Caki2 (cell line): ENCODE measurements around the gene YBX1. TPM values are rescaled to one million over a fixed set of nuclear protein-coding genes. Genes with fewer than 3 reads are reported as not detected.
"Not testable (repeated sequence)": the region's sequence is repeated elsewhere in the genome, so short reads cannot be mapped to it uniquely, and the experiment has no call there.

Experiments
- DNase-seq: peaks from one replicate; pipeline ENCODE4 v3.0.0-alpha.2; 2015; ENCODE audit warnings: low read depth
- in situ Hi-C: cut with HindIII; loops from 2 replicates; pipeline ENCODE4 v1.10.0; 2016; ENCODE audit warnings: low sequenced_read_pairs, low pct_unique_long_range_greater_than_20kb, mixed read lengths
- total RNA-seq: library from RNA; depleted of rRNA; stranded (reverse); fragments of >200 nt; shearing (Covaris generic); gene quantifications from 2 replicates; pipeline ENCODE4 v1.2.3, GENCODE V29; 2014; ENCODE audit warnings: low replicate concordance; rRNA removed

YBX1 gene
- total RNA-seq, 1 experiment from 2014 or later = 996 TPM

- DNase-seq = no peak
- in situ Hi-C loops = no loop called here
Measured at GRCh38 chr1:42742141-42742540, 59.9 kb downstream of the YBX1 start.

- in situ Hi-C loops = no loop called here
Measured at GRCh38 chr1:42742617-42743316, 60.5 kb downstream of the YBX1 start.

GRCh38 chr1:42743317-42744147 lies 61.3 kb downstream of the YBX1 start:
- in situ Hi-C loops = no loop called here
- DNase-seq = no peak

More at GRCh38 chr1:42742617-42743316, 60.5 kb downstream of the YBX1 start:
- no peak for DNase-seq

GRCh38 chr1:42744148-42744413 lies 61.9 kb downstream of the YBX1 start:
- no peak for DNase-seq
- in situ Hi-C loops = no loop called here

GRCh38 chr1:42745851-42746250 lies 63.6 kb downstream of the YBX1 start:
- DNase-seq = no peak
- in situ Hi-C loops = no loop called here

DNA sequence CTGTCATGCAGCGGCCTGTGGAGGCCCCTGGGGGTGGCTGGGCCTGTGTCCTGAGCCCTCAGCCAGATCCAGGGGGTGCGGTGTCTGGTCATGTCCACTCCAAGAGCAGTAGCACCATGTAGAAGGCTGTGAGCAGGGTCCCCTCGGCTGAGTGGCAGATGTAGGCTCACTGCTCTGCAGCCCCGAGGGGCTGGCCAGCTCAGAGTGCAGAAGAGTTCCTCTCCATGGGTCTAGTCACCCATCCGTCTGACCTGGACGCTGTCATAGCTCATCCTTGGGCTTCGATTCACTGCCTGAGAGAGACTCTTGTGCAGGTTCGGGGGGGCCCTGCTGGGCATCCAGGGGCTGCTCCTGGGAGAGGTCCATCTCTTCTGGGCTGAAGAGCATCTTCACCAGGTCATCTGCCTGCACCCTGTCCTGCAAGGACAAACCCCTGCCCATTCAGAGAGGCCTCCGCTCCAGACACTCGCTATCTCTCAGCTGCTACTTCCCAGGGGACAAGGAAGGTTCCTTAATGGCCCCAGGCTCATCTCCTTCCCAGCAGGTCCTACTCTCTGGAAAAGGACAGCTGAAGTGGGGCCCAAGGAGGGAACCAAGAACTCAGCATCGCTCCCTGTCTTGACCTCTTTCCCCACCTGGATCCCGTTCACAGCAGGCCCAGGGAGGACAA lies 64.4 kb downstream of the YBX1 start:
- in situ Hi-C loops = no loop called here
- no peak for DNase-seq

GRCh38 chr1:42747125-42747524 lies 64.9 kb downstream of the YBX1 start:
- no peak for DNase-seq
- in situ Hi-C loops = no loop called here

- no peak for DNase-seq
- in situ Hi-C loops = no loop called here
Measured at GRCh38 chr1:42748021-42748420, 65.8 kb downstream of the YBX1 start.

- in situ Hi-C loops = no loop called here
- no peak for DNase-seq
Measured at GRCh38 chr1:42748461-42749410, 66.5 kb downstream of the YBX1 start.

- no peak for DNase-seq
- in situ Hi-C loops = no loop called here
Measured at GRCh38 chr1:42750041-42750440, 67.8 kb downstream of the YBX1 start.

DNA sequence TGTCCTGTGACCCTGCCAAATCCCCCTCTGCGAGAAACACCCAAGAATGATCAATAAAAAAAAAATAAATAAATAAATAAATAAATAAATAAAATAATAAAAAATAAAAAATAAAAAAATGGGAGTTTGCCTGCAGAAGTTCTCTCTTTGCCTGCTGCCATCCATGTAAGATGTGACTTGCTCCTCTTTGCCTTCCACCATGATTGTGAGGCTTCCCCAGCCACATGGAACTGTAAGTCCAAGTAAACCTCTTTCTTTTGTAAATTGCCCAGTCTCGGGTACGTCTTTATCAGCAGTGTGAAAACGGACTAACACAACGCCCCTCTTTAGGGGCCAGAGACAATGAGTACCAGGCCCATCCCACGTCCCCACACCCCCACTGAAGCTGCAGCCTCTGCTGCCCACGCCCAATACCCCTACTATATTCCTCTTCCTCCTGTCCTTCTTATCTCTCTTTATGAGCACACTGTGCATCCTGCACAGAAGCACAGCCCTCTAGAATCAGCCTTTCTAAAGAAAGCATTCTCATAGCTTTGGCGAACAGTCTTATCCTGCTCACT lies 69.4 kb downstream of the YBX1 start:
- in situ Hi-C loops = not testable (repeated sequence)

DNA sequence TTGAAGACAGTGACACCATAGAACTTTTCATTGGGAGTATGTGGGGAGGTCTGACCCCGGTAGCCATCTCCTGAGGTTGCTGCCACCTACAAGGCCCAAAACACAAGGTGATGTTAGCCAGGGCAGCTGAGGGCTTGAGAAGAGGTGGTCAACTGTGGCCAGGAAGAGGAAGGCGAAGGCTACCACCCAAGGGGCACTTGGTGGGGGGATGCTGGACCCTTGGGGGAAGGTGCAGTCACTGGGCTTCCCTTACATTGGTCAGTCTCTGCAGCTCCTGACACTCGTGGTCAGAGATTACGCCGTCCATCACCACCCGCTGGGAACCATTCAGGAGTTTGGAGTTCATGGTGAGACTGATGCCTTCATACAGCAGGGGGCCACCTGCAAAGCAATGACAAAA lies 70.1 kb downstream of the YBX1 start:
- DNase-seq = no peak
- in situ Hi-C loops = no loop called here

More for the DNA sequence above, 69.4 kb downstream of the YBX1 start:
- not testable (repeated sequence) for DNase-seq

GRCh38 chr1:42753070-42753469 lies 70.9 kb downstream of the YBX1 start:
- no peak for DNase-seq
- in situ Hi-C loops = no loop called here

Other genes with a start within 250 kb of the YBX1 start
- 0.68 TPM in 1 of 2 replicates, not detected in the other for gene ZMYND12, start 226.4 kb upstream of the YBX1 start, total RNA-seq
- gene PPCS, start 225.9 kb upstream of the YBX1 start, total RNA-seq = 78.7 and 101 TPM in 2 replicates
- 0.17 and 2.6 TPM in 2 replicates for gene CCDC30, start 219.1 kb upstream of the YBX1 start, total RNA-seq
- 75.8 and 115 TPM in 2 replicates for gene PPIH, start 24.0 kb upstream of the YBX1 start, total RNA-seq
- not detected in 2 replicates for gene CLDN19, start 57.8 kb downstream of the YBX1 start, total RNA-seq
- 51.4 and 54.4 TPM in 2 replicates for gene P3H1, start 84.6 kb downstream of the YBX1 start, total RNA-seq
- gene C1orf50, start 84.8 kb downstream of the YBX1 start, total RNA-seq = 0.57 and 1.8 TPM in 2 replicates
- 0.10 TPM in 1 of 2 replicates, not detected in the other for gene TMEM269, start 102.6 kb downstream of the YBX1 start, total RNA-seq
- 2.1 and 20.1 TPM in 2 replicates for gene ERMAP, start 134.7 kb downstream of the YBX1 start, total RNA-seq
- gene SVBP, start 135.0 kb downstream of the YBX1 start, total RNA-seq = 22.7 and 25.1 TPM in 2 replicates
- gene ZNF691, start 164.2 kb downstream of the YBX1 start, total RNA-seq = 12.4 and 23.2 TPM in 2 replicates